BE2C (cell line): ENCODE data around the gene GRSF1.

Experiments
- DNase-seq: peaks from one replicate; pipeline ENCODE4 v3.0.0-alpha.2; 2020
- H3K27me3 ChIP-seq: fragments of 250-450 bp; sonication (Bioruptor Pico); 2 replicates; pipeline ENCODE4 v1.5.1; 2020; ENCODE audit warnings: mild to moderate bottlenecking
- H3K36me3 ChIP-seq: fragments of 250-450 bp; sonication (Bioruptor Pico); 2 replicates; pipeline ENCODE4 v1.5.1; 2020; ENCODE audit warnings: mild to moderate bottlenecking
- H3K4me1 ChIP-seq: fragments of 250-450 bp; sonication (Bioruptor Pico); 2 replicates; pipeline ENCODE4 v1.5.1; 2020
- H3K4me3 ChIP-seq: 2 replicates; pipeline ENCODE4 v1.5.1; 2011; ENCODE audit warnings: low read depth, low read length
- H3K9me3 ChIP-seq: fragments of 250-450 bp; sonication (Bioruptor Pico); 2 replicates; pipeline ENCODE4 v1.5.1; 2020
- TF ChIP-seq, protein P1 (sequence below): IDR thresholded peaks from 2 replicates; pipeline ENCODE4 v1.5.1; 2012; ENCODE audit warnings: mild to moderate bottlenecking, low read depth, low read length

Gene GRSF1

DNA sequence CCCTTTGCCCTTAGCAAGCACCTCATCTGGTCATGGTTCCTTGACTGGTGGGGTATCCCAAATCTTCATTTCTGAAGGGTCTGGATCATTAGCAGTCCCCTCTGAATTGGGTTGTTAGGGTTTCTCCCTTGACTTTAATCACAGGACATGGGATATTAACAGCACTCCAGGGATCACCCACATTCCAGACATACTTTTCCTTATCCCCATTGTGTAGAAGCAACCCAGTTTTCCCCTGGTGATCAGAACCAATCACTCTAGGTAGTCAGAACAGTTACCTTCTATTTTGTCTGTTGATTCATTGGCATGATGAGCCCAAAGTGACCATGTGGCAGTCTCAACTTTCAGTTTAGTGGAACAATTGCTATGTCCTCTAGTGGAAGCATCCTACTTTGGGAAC lies 29.1 kb upstream of the GRSF1 start:
- TF ChIP-seq, protein P1, sequence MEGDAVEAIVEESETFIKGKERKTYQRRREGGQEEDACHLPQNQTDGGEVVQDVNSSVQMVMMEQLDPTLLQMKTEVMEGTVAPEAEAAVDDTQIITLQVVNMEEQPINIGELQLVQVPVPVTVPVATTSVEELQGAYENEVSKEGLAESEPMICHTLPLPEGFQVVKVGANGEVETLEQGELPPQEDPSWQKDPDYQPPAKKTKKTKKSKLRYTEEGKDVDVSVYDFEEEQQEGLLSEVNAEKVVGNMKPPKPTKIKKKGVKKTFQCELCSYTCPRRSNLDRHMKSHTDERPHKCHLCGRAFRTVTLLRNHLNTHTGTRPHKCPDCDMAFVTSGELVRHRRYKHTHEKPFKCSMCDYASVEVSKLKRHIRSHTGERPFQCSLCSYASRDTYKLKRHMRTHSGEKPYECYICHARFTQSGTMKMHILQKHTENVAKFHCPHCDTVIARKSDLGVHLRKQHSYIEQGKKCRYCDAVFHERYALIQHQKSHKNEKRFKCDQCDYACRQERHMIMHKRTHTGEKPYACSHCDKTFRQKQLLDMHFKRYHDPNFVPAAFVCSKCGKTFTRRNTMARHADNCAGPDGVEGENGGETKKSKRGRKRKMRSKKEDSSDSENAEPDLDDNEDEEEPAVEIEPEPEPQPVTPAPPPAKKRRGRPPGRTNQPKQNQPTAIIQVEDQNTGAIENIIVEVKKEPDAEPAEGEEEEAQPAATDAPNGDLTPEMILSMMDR = no peak
- no peaks in the 10 kb centered on the region for H3K27me3 ChIP-seq
- H3K36me3 ChIP-seq = no peaks in the 10 kb centered on the region
- H3K9me3 ChIP-seq = no peaks in the 10 kb centered on the region
- H3K4me3 ChIP-seq = no peak overlapping the region
- no peaks in the 10 kb centered on the region for H3K4me1 ChIP-seq
- no peak for DNase-seq

DNA sequence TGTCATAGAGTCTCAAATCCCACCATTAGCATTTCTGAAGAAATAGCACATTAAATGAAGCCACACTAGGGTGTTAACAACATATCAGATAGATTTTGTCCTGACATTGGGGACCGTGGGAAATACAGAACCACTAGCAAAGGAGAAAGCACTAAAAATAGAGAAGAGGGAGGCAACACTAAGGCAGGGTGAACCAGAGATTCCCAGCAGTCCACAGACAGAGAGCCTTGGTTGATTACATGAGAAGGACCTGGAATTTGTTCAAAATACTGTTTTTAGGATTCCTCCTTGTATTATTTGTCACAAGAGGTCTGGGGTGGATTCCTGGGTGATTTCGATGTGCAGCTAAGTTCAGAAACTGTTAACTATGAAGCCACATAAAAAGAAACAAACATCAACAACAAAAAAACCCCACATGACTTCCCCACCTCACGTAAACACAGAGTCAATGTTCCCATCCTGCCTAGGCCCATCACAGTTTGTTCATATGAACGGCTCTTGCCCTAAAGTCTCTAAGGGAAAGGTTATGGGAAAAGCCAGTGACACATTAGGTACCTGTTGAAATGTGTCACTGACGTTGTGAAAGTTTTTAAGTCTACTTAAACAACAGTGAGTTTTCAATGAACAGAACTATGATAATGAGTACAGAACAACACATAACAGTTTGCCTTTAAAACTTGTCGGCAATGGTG lies 23.6 kb upstream of the GRSF1 start:
- DNase-seq = no peak
- Histone ChIP-seq H3K9me3 (no peaks in the 10 kb centered on the region), H3K36me3 (no peaks in the 10 kb centered on the region), H3K4me1 (no peaks in the 10 kb centered on the region), H3K4me3 (no peak overlapping the region), H3K27me3 (no peaks in the 10 kb centered on the region)
- TF ChIP-seq, protein P1 = no peak

DNA sequence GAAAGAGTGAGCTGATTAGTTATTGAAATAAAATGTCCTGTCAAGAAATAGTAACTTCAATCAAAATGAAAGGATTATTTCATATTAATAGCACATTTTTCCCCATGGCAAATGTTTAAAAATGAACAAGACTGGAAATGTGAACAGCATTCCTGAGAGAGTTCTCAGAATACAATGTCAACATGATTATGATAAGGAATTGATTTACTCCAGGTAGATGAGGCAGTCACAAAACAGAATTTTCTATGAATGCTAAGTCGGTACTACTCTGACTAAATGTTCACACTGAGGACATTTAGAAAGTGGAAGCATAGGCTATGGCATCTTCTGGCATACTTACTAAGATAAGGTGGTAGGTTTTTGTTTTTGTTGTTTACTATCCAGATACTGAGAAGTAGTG lies 19.4 kb upstream of the GRSF1 start:
- TF ChIP-seq, protein P1 = no peak
- Histone ChIP-seq H3K4me1 (peaks cover 5% of the 10 kb centered on the region; the same call in 1 of the 2 replicates), H3K9me3 (no peaks in the 10 kb centered on the region), H3K27me3 (no peaks in the 10 kb centered on the region), H3K36me3 (no peaks in the 10 kb centered on the region), H3K4me3 (no peak overlapping the region)
- no peak for DNase-seq

DNA sequence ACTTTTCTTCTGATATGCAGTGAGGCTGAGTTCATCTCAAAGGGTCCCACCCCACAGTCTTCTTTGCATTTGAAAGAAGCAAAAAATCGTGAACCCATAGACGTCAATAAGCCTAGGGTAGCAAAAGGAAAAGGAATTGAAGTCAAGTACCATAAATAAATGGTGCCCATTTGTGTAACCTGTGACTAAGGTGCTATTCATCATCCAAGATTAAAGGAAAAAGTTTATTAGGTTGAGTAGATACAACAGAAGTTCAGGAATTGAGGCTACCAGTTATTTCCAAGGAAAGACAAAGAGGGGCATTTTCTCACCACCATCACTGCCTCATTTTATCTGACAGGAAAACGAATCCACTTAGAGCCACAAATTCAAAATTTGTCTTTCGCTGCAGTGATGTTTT lies 18.8 kb upstream of the GRSF1 start:
- Histone ChIP-seq H3K27me3 (no peaks in the 10 kb centered on the region), H3K36me3 (no peaks in the 10 kb centered on the region), H3K4me1 (peaks cover 5% of the 10 kb centered on the region; the same call in 1 of the 2 replicates), H3K9me3 (no peaks in the 10 kb centered on the region), H3K4me3 (no peak overlapping the region)
- DNase-seq = no peak
- TF ChIP-seq, protein P1 = no peak

DNA sequence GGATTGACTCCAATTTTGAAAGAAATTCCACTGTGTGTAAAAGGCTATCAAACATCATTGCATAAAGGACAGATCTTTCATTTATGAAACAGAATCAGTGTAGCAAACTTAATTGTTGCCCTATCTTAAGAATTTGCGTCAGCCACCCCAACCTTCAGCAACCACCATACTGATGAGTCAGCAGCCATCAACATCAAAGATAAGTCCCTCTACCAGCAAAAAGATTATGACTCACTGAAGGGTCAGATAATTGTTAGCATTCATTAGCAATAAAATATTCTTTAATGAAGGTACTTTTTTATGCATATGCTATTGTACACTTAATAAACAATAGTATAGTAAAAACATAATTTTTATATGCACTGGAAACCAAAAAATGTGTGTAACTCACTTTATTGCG lies 15.8 kb upstream of the GRSF1 start:
- Histone ChIP-seq H3K4me3 (no peak overlapping the region), H3K27me3 (no peaks in the 10 kb centered on the region), H3K36me3 (no peaks in the 10 kb centered on the region), H3K4me1 (peaks cover 5% of the 10 kb centered on the region; the same call in 1 of the 2 replicates), H3K9me3 (no peaks in the 10 kb centered on the region)
- no peak for DNase-seq
- TF ChIP-seq, protein P1 = no peak

DNA sequence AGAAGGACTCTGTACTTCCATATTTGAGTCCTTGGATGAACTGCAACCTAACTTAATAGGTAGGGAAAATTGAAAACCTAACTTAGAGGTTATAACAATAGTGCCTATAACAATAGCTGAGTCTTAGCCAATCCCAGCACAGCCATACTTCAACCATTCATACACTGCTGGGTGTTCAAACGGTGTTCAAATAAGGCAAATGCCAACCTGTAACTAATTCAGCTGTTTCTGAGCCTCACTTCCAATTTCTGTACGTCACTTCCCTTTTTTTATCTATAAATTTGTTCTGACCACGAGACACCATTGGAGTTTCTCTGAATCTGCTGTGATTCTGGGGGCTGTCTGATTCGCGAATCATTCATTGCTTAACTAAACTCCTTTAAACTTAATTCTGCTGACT lies 9.6 kb upstream of the GRSF1 start:
- H3K9me3 ChIP-seq = no peaks in the 10 kb centered on the region
- no peaks in the 10 kb centered on the region for H3K27me3 ChIP-seq
- H3K4me1 ChIP-seq = no peaks in the 10 kb centered on the region
- no peak overlapping the region for H3K4me3 ChIP-seq
- DNase-seq = no peak
- H3K36me3 ChIP-seq = no peaks in the 10 kb centered on the region
- TF ChIP-seq, protein P1 = no peak
